ENCODE data around the gene POLE. TPM values are rescaled to one million over a fixed set of nuclear protein-coding genes. Genes with fewer than 3 reads are reported as not detected.

POLE gene
- total and polyA plus RNA-seq, 8 donors: 29.2 to 60.5 (median 56.0) TPM

DNA sequence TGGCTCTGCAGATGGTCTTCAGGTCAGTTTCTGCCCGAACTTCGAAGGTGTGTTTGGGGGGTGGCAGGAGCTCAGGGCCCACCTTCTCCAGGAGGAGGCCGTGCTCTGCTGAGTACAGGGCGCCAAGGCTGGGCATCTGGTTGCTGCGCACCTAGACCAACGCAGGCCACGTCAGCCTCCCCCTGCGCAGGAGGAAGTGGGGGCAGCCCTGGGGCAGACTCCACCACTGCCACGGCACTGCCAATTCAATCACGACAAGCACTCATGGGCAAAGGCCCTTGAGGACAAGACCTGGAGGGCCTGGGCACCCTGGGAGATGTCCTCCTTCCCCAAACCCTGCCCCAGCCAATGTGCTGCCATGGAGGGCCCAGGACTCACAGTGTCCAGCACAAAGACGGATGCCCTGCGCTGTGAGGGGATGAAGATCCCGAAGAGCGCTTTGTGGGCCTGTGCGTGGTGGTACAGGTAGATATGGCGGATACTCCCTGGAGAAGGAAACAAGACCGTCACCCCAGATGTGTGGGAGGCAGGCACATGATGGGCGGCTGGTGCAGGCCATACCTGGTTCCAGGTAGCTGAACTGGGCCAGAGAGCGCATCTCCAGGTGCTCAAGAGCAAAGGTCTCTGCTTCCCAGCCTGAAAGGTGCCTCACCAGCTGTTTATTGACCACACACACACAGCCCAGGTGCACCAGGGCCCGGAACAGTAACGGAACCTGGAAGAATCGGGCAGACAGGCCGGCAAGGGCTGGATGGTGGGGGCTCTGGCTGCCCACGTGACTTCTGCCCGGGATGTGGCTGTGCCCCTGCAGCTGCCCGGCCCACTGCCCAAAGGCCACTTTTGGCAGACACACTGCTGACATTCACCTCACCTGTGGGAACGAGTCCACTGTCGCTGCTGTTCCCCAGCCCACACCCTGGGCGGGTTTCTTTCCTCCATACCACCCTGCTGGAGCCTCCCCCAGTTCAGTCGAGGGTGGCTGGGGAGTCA, 44.0 kb downstream of the POLE start:
- Histone ChIP-seq H3K9me3 (no peaks in the 10 kb centered on the region), H3K36me3 (peaks cover 0 to 86% of the 10 kb centered on the region in 2 donors), H3K4me3 (no peak overlapping the region), H3K27me3 (no peaks in the 10 kb centered on the region), H3K4me1 (no peaks in the 10 kb centered on the region), H3K27ac (no peak overlapping the region)
- TF ChIP-seq, protein P1, sequence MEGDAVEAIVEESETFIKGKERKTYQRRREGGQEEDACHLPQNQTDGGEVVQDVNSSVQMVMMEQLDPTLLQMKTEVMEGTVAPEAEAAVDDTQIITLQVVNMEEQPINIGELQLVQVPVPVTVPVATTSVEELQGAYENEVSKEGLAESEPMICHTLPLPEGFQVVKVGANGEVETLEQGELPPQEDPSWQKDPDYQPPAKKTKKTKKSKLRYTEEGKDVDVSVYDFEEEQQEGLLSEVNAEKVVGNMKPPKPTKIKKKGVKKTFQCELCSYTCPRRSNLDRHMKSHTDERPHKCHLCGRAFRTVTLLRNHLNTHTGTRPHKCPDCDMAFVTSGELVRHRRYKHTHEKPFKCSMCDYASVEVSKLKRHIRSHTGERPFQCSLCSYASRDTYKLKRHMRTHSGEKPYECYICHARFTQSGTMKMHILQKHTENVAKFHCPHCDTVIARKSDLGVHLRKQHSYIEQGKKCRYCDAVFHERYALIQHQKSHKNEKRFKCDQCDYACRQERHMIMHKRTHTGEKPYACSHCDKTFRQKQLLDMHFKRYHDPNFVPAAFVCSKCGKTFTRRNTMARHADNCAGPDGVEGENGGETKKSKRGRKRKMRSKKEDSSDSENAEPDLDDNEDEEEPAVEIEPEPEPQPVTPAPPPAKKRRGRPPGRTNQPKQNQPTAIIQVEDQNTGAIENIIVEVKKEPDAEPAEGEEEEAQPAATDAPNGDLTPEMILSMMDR (IDR thresholded peaks at IDR 0.05): no peak
- ATAC-seq (no peak), DNase-seq (peak in 1 of 4 donors; percentile 65)
- intact Hi-C loops (cut with DNase I): no loop called here

DNA sequence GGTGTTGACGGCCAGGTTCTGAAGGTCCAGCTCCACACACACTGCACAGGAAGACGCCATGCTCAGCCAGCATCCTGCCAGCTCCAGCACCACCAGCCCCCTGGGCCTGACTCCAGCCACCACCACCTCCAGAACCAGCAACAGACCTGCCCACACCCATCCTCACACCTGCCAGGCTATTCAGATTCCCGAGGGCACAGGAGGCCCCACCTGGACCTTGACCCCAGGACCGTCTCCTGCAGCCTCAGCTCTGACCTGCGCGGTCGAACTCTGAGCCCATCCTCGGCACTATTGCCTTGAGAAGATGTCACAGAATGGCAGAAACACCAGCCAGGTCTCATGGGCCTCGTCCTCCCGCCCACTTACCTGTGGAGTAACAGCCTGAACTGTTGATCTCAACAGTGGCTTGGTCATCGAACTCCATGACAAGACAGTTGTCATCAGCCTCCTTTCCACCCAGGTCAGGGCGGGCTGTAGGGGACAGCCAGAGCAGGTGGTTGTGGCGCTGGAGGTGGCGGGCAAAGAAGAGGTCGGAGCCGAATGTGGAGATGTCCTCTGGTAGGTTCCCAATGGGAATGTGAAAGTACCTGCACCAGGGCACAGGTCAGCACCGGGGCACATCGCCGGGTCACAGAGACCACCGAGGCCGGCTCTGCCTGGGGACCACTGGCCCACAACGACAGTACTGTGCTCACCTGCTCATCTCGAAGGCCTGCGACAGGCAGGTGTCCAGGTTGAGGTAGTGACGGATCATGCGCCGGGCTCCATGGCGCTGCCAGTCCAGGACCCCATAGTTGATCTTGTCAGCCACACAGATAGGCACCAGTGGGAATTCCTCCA, 45.1 kb downstream of the POLE start:
- no peaks in the 10 kb centered on the region for H3K9me3 ChIP-seq
- no peak overlapping the region for H3K4me3 ChIP-seq
- H3K27me3 ChIP-seq: no peaks in the 10 kb centered on the region
- DNase-seq (peak in 2 of 4 donors; percentile 23 to 60), ATAC-seq (no peak)
- intact Hi-C loops (cut with DNase I): no loop called here
- no peaks in the 10 kb centered on the region for H3K4me1 ChIP-seq
- H3K27ac ChIP-seq: no peak overlapping the region
- TF ChIP-seq, protein P1 (IDR thresholded peaks at IDR 0.05): no peak
- peaks cover 0 to 86% of the 10 kb centered on the region in 2 donors for H3K36me3 ChIP-seq

DNA sequence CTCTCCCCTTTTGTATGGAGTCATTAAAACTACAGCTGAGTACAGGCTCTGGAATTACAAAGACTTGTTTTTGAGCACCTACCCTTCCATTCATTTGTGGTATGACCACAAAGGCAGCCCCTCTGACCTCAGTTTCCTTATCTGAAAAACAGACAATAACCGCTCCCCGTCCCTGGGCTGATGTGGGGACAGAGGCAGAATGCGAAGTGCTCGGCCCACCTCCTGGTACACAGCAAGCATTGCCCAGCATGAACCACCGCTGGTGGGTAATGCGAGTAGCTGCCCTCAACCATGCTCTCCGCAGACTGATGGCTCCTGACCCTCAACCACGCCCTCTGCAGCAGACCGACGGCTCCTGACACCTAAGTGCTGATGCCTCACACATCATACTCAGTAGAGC, 46.2 kb downstream of the POLE start:
- DNase-seq (peak in 2 of 4 donors; percentile 8 to 28), ATAC-seq (no peak)
- H3K4me3 ChIP-seq: no peak overlapping the region
- H3K27me3 ChIP-seq: no peaks in the 10 kb centered on the region
- H3K4me1 ChIP-seq: no peaks in the 10 kb centered on the region
- intact Hi-C loops (cut with DNase I): no loop called here
- TF ChIP-seq, protein P1 (IDR thresholded peaks at IDR 0.05): no peak
- peaks cover 0 to 85% of the 10 kb centered on the region in 2 donors for H3K36me3 ChIP-seq
- H3K9me3 ChIP-seq: no peaks in the 10 kb centered on the region
- no peak overlapping the region for H3K27ac ChIP-seq

DNA sequence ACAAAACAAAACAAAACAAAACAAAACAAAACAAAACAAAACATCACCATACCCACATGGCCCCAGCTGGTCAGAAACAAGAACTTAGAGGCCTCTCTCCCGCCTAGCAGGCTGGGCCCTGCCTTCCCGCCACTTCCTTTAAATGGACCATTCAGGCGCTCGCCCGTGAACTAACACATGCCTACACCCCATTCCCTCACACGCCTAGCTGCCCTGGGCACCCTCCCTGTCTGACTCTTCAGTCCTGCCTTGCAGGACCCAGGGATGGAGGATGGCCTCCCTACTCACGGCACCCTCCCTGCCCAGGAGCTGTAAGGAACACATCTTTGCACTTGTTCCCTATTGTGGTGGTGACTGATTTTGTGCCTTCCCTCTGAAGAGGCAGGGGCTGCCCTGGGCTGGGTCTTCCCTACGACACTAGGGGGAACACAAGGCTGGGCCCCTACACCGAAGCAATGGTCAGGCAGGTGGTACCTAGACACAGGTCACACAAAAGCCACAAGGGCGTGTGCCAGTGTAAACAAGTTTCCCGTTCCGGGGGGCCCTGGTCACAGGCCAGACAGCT, 47.1 kb downstream of the POLE start:
- TF ChIP-seq, protein P1 (IDR thresholded peaks at IDR 0.05): no peak
- peaks cover 0 to 88% of the 10 kb centered on the region in 2 donors for H3K36me3 ChIP-seq
- intact Hi-C loops (cut with DNase I): no loop called here
- no peaks in the 10 kb centered on the region for H3K4me1 ChIP-seq
- DNase-seq: no peak
- no peaks in the 10 kb centered on the region for H3K9me3 ChIP-seq
- ATAC-seq: no peak
- H3K27ac ChIP-seq: no peak overlapping the region
- no peak overlapping the region for H3K4me3 ChIP-seq
- no peaks in the 10 kb centered on the region for H3K27me3 ChIP-seq
